GM10266 (cell line): ENCODE data around the gene ICOSLG.
"Not testable (repeated sequence)": the region's sequence is repeated elsewhere in the genome, so short reads cannot be mapped to it uniquely, and the experiment has no call there.

Source experiments
- DNase-seq: peaks from one replicate; pipeline ENCODE4 v3.0.0; 2012; ENCODE audit errors: extremely low spot score
- CTCF ChIP-seq: IDR thresholded peaks from 2 replicates; pipeline ENCODE4 v1.5.1; 2012; ENCODE audit warnings: mild to moderate bottlenecking, low read depth; ENCODE audit not compliant: control insufficient read depth, insufficient read depth; ENCODE audit errors: missing control alignments

The ICOSLG gene

GRCh38 chr21:44283948-44284347 is 43.2 kb upstream of the ICOSLG start:
- DNase-seq = no peak
- no peak for TF ChIP-seq CTCF

- DNase-seq = not testable (repeated sequence)
These were observed 42.6 kb upstream of the ICOSLG start for GRCh38 chr21:44283211-44283785.

GRCh38 chr21:44282370-44282769 is 41.6 kb upstream of the ICOSLG start:
- TF ChIP-seq CTCF = no peak
- DNase-seq = no peak

GRCh38 chr21:44281801-44282200 is 41.1 kb upstream of the ICOSLG start:
- DNase-seq = no peak
- TF ChIP-seq CTCF = no peak

GRCh38 chr21:44279354-44280260 is 38.9 kb upstream of the ICOSLG start:
- DNase-seq = no peak
- no peak for TF ChIP-seq CTCF

- DNase-seq = no peak
- no peak for TF ChIP-seq CTCF
These were observed 34.3 kb upstream of the ICOSLG start for GRCh38 chr21:44275041-44275440.

GRCh38 chr21:44273046-44273445 is 32.3 kb upstream of the ICOSLG start:
- TF ChIP-seq CTCF = no peak
- no peak for DNase-seq

- DNase-seq = no peak
- TF ChIP-seq CTCF = no peak
These were observed 31.6 kb upstream of the ICOSLG start for GRCh38 chr21:44272284-44272858.
